Breast epithelium (tissue), 4 donors: ENCODE measurements around the gene GPR55. TPM values are rescaled to one million over a fixed set of nuclear protein-coding genes. Genes with fewer than 3 reads are reported as not detected.
A peak's percentile ranks its signal among the peaks of the same experiment; 100 is the strongest.

Experiments used
- DNase-seq, 2 donors: peaks; one replicate each; pipeline ENCODE4 v3.0.0-alpha.2; 2019; ENCODE audit warnings: low spot score in 2 of 2
- H3K27ac ChIP-seq, 2 donors: fragments of 200-600 bp; sonication (generic) in 1 of 2; one replicate each; pipeline ENCODE4 v1.5.1; 2016 to 2019; ENCODE audit warnings: mild to moderate bottlenecking in 1 of 2
- H3K27me3 ChIP-seq, 2 donors: fragments of 200-600 bp; sonication (generic) in 1 of 2; one replicate each; pipeline versions ENCODE4 v1.5.1 to v1.6.0; 2017 to 2019; ENCODE audit warnings: control low read depth in 1 of 2, mild to moderate bottlenecking in 1 of 2
- H3K36me3 ChIP-seq: fragments of 200-600 bp; one replicate; pipeline ENCODE4 v1.5.1; 2019
- H3K4me1 ChIP-seq, 2 donors: fragments of 200-600 bp; sonication (generic); one replicate each; pipeline ENCODE4 v1.5.1; 2016 to 2019; ENCODE audit warnings: control low read depth in 1 of 2
- H3K4me3 ChIP-seq, 3 donors: fragments of 200-600 bp; sonication (generic); 1 replicate in 2 of 3; 2 replicates in 1 of 3; pipeline ENCODE4 v1.5.1; 2016 to 2019; ENCODE audit warnings: mild to moderate bottlenecking in 3 of 3, moderate library complexity in 2 of 3
- H3K9me3 ChIP-seq, 2 donors: fragments of 200-600 bp; sonication (generic) in 1 of 2; one replicate each; pipeline ENCODE4 v1.5.1; 2016 to 2019; ENCODE audit warnings: control low read depth in 1 of 2
- POLR2A ChIP-seq: fragments of 450-650 bp; IDR thresholded peaks from one replicate; pipeline ENCODE4 v1.6.1; 2016; ENCODE audit warnings: antibody characterized with exemption, mild to moderate bottlenecking, moderate library complexity
- POLR2AphosphoS5 ChIP-seq, 3 donors: sonication (generic); formaldehyde crosslinking; IDR thresholded peaks; one replicate each; pipeline ENCODE4 v1.6.1; 2017; ENCODE audit warnings: antibody characterized with exemption in 3 of 3
- intact Hi-C: fragments of 100-400 bp; cut with DNase I; formaldehyde crosslinking; loops from one replicate; pipeline ENCODE4 v1.15.1; 2023; ENCODE audit warnings: low total_unique reads
- total RNA-seq, 3 donors: library from RNA; depleted of rRNA; stranded (reverse); fragments of >200 nt; gene quantifications; one replicate each; pipeline ENCODE4 v1.1.0, GENCODE V29; 2016
- TF ChIP-seq, protein P1 (sequence below), 3 donors: fragments of 450-650 bp; IDR thresholded peaks; one replicate each; pipeline ENCODE4 v1.5.1; 2016 to 2017; ENCODE audit warnings: antibody characterized with exemption in 3 of 3, mild to moderate bottlenecking in 3 of 3, moderate library complexity in 3 of 3

GPR55 gene
- total RNA-seq, 3 donors from 2014 or later = 0.16 to 0.44 TPM; not detected in 1

DNA sequence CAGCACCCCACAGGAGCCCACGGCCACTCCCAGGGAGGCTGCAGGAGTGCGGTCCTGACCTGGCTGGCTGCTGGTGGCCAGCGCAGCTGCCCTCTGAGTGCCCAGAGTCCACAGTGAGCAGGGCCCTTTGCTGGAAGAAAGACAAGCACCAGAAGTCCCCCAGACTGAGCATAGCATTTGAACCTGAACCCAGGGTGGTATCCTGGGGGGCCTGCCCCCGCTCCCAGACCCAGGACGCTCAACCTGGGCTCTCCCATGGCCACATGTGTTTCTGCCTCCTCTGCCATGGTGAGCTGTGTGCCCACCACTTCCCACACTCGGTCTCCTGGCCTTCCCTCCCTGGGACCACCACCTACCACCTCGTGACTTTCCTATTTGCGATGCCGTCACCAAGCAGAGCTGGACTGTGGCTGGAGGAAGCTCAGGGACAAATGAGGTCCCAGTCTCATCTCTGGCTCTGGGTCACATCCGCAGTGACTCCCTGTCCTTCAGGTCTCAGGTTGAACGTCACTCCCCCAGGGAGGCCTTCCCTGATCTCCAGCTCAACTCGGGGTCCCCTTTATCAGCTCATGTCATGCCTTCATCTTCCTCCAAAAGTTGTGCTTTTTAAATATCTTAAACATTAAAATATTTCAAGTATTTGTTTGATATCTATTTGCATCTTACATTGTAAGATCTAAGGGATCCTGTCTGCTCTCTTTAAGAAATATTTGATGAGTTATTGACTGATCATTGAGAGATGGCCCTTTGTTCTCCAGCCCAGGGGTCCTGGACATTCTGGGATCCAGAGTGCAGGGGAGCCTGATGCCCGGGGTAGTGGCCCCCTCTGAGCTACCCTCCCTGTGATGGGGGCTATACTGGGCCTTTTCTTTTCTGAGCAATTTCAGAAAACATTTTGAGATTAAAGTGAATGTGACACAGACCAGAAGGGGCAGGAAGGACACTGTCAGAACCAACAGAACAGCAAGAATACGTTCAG, 16.4 kb upstream of the GPR55 start:
- no peak overlapping the region for H3K4me3 ChIP-seq
- no peak overlapping the region for H3K27ac ChIP-seq
- no peaks in the 10 kb centered on the region for H3K36me3 ChIP-seq
- H3K9me3 ChIP-seq = no peaks in the 10 kb centered on the region
- no peak for TF ChIP-seq POLR2AphosphoS5 (IDR thresholded peaks at IDR 0.05)
- TF ChIP-seq, protein P1, sequence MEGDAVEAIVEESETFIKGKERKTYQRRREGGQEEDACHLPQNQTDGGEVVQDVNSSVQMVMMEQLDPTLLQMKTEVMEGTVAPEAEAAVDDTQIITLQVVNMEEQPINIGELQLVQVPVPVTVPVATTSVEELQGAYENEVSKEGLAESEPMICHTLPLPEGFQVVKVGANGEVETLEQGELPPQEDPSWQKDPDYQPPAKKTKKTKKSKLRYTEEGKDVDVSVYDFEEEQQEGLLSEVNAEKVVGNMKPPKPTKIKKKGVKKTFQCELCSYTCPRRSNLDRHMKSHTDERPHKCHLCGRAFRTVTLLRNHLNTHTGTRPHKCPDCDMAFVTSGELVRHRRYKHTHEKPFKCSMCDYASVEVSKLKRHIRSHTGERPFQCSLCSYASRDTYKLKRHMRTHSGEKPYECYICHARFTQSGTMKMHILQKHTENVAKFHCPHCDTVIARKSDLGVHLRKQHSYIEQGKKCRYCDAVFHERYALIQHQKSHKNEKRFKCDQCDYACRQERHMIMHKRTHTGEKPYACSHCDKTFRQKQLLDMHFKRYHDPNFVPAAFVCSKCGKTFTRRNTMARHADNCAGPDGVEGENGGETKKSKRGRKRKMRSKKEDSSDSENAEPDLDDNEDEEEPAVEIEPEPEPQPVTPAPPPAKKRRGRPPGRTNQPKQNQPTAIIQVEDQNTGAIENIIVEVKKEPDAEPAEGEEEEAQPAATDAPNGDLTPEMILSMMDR (IDR thresholded peaks at IDR 0.05) = no peak
- TF ChIP-seq POLR2A = no peak
- H3K4me1 ChIP-seq = no peaks in the 10 kb centered on the region
- DNase-seq = peak; percentile 8 to 46
- intact Hi-C loops = no loop called here
- H3K27me3 ChIP-seq = no peaks in the 10 kb centered on the region

DNA sequence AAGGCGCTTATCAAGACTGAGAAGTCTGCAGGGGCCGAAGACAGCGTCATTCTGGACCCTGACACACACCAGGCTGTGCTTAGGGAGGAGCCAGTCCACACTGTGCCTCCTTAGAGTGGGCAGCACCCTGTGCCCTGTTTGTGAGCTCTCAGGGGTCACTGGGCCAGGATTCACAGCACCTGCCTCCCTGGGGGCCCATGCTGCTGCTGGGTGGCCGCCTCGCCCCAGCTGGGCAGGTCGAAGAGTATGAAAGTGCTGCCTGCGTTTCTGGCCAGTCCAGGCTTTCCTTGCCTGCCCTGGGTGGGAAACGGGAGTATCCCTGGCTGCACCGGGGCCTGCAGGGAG, 15.4 kb upstream of the GPR55 start:
- Histone ChIP-seq H3K27ac (no peak overlapping the region), H3K36me3 (no peaks in the 10 kb centered on the region), H3K4me1 (no peaks in the 10 kb centered on the region), H3K9me3 (peaks cover 0 to 7% of the 10 kb centered on the region in 2 donors), H3K4me3 (no peak overlapping the region), H3K27me3 (no peaks in the 10 kb centered on the region)
- intact Hi-C loops = no loop called here
- DNase-seq = peak in 1 of 2 donors; percentile 6
- TF ChIP-seq, protein P1 (IDR thresholded peaks at IDR 0.05) = no peak
- TF ChIP-seq POLR2A (no peak), POLR2AphosphoS5 (IDR thresholded peaks at IDR 0.05) (no peak)

DNA sequence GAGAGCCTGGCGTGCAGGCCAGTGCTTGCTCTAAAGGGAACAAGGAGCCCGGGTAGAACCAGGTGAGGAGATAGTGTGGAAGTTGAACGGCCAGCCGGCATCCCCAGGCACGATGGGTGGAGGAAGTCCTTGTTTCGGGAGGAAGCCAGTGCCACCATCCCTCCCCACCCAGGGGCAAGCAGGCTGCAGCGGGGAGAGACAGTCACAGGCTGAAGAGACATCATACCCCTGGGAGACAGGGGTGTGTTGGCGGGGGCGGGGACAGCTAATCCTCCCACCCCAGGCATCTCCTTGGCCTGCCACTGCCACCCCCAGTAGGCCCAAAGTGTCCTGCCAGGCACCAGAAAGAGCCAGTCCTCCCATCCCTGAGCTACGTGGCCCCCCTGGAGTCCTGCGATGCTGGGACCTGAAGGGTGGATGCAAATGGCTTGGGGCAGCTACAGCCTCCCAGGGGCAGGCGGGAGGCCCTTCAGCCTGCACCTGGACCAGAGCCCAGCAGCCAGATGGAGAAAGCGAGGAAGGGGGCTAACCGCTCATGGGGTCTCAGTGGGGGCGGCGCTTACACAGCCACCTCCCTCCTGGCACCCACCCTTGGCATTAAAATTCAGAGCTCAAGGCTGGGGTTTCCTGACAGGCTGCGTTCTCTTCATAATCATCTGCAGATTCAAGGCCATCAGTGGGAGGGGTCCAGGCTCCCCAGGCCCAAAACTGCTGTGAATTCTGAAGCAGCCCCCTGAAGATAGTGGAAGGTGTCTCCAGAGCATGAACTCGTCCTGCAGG, 14.8 kb upstream of the GPR55 start:
- H3K27ac ChIP-seq = no peak overlapping the region
- intact Hi-C loops = no loop called here
- peak in 1 of 2 donors; percentile 10 for DNase-seq
- H3K27me3 ChIP-seq = no peaks in the 10 kb centered on the region
- TF ChIP-seq POLR2A = no peak
- TF ChIP-seq POLR2AphosphoS5 (IDR thresholded peaks at IDR 0.05) = no peak
- TF ChIP-seq, protein P1 (IDR thresholded peaks at IDR 0.05) = no peak
- peaks cover 0 to 7% of the 10 kb centered on the region in 2 donors for H3K9me3 ChIP-seq
- no peaks in the 10 kb centered on the region for H3K4me1 ChIP-seq
- H3K36me3 ChIP-seq = no peaks in the 10 kb centered on the region
- no peak overlapping the region for H3K4me3 ChIP-seq

DNA sequence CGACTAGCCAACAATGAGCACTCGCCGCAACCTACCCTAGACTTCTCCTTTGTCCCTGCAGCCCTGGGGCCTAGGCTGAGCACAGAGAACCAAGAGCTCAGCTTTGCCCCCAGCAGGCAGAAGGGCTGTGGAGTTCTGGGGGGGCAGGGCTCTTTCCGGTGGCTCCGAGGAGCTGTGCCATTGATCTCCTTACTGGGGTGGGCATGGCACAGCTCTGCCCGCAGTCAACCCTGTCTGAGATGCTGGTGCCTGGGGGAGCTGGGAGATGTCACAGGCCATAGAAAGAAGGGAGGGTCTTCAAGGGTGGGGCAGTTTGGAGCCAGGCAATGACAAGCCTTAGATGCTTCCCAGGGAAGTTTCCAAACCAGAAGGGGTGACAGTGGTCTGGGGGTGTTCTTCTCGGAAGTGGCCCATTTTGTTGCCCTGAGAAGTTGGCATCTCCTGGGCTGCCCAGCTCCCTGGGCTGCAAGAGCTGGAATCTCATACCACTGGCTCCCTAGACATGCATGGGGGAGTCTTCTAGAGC, 14.1 kb upstream of the GPR55 start:
- Histone ChIP-seq H3K4me1 (no peaks in the 10 kb centered on the region), H3K9me3 (peaks cover 0 to 7% of the 10 kb centered on the region in 2 donors), H3K27me3 (no peaks in the 10 kb centered on the region), H3K4me3 (no peak overlapping the region), H3K27ac (no peak overlapping the region), H3K36me3 (no peaks in the 10 kb centered on the region)
- intact Hi-C loops = no loop called here
- DNase-seq = peak in 1 of 2 donors; percentile 7
- TF ChIP-seq POLR2A (no peak), POLR2AphosphoS5 (IDR thresholded peaks at IDR 0.05) (no peak)
- TF ChIP-seq, protein P1 (IDR thresholded peaks at IDR 0.05) = no peak
